ENCODE data around the gene GLI3. TPM values are rescaled to one million over a fixed set of nuclear protein-coding genes. Genes with fewer than 3 reads are reported as not detected.

The GLI3 gene
- total and polyA plus RNA-seq, 2 of the 8 experiments (the other 6 are each of a cell fraction or from before 2014, with no cell fraction given) = 8.0 to 31.1 TPM

DNA sequence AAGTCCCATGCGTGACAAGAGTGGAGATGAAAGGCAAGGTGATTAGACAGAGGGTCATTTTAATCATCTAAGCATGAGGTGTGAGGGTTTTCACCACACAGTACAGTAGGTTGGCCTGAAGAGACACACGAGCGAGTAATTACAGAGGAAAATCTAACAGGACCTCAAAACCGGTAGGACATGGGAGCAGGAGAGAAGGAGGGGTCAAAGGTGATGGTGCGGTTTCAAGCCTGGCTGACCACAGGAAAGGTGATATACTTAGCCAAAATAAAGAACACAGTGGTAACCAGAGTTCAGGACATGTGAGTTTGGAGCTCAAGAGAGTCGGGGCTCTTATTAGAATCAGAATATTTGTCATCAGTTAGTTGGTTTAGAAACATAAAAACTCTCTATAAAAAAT, 20.0 kb downstream of the GLI3 start:
- ChIA-PET CTCF (ENCODE audit: partially characterized antibody) (interaction anchor here (1.0 to 1.9 kb wide), 4 partner anchors 30 to 274 kb away, joined by 3 to 6 read pairs (median 4); no protein-coding TSS in a partner anchor), POLR2A (ENCODE audit: partially characterized antibody) (no interaction called here)
- no peak overlapping the region for H3K14ac ChIP-seq (ENCODE audit: insufficient read length)
- TF ChIP-seq SIRT6 (IDR thresholded peaks at IDR 0.05; ENCODE audit: low read length) (no peak), TEAD4 (IDR thresholded peaks at IDR 0.05; ENCODE audit: low read depth, low read length) (no peak), GTF2F1 (IDR thresholded peaks at IDR 0.05; ENCODE audit: borderline replicate concordance, low read depth, low read length) (no peak), MAFK (IDR thresholded peaks at IDR 0.05; ENCODE audit: low read depth, low read length) (no peak), EGR1 (IDR thresholded peaks at IDR 0.05; ENCODE audit: borderline replicate concordance, low read depth, low read length) (no peak), SIN3A (conservative IDR thresholded peaks at IDR 0.05 in 1 of 2, IDR thresholded peaks at IDR 0.05 in 1 of 2; ENCODE audit: low read depth in 1 of 2, low read length in 2 of 2) (no peak)
- TF ChIP-seq, protein P1, sequence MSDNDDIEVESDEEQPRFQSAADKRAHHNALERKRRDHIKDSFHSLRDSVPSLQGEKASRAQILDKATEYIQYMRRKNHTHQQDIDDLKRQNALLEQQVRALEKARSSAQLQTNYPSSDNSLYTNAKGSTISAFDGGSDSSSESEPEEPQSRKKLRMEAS (IDR thresholded peaks at IDR 0.05) = no peak
- peaks cover 0 to 2% of the 10 kb centered on the region in 2 experiments for H4K20me1 ChIP-seq (replicated peaks in 1 of 2; ENCODE audit: control insufficient read depth in 1 of 2, insufficient read depth in 2 of 2, low read length in 2 of 2)
- FAIRE-seq (no peak), DNase-seq (ENCODE audit: low read depth in 1 of 2, low spot score in 2 of 2) (no peak)
- no peak overlapping the region for H3K9ac ChIP-seq (replicated peaks in 1 of 4; ENCODE audit: extremely low read depth in 1 of 4, low read depth in 3 of 4, low read length in 3 of 4)
- no peak overlapping the region for H3K18ac ChIP-seq (ENCODE audit: extremely low read depth, low read length)
- H2BK120ac ChIP-seq (replicated peaks; ENCODE audit: low read depth, low read length) = no peak overlapping the region
- H3K4ac ChIP-seq (replicated peaks; ENCODE audit: insufficient read length, low read depth, low read length) = no peak overlapping the region
- no peak overlapping the region for H3K27ac ChIP-seq (ENCODE audit: low read depth, low read length)
- H4K8ac ChIP-seq (ENCODE audit: extremely low read depth, insufficient read depth, low read length) = no peak overlapping the region
- peak overlapping the region; percentile 61; the same call in 1 of the 2 replicates for H2BK5ac ChIP-seq (ENCODE audit: low read depth, low read length)
- H3K4me1 ChIP-seq (replicated peaks in 1 of 4; ENCODE audit: control insufficient read depth in 3 of 4, insufficient read depth in 4 of 4, low read length in 3 of 4) = peaks cover 11 to 36% (median 22%) of the 10 kb centered on the region in 4 experiments
- no peaks in the 10 kb centered on the region for H3K27me3 ChIP-seq (replicated peaks in 1 of 4; ENCODE audit: control insufficient read depth in 3 of 4, extremely low read depth in 1 of 4, insufficient read depth in 3 of 4, low read length in 3 of 4)
- H2BK20ac ChIP-seq (ENCODE audit: low read length) = no peak overlapping the region
- no peak overlapping the region for H2AFZ ChIP-seq (ENCODE audit: low read length)
- no peak overlapping the region for H3K56ac ChIP-seq (replicated peaks; ENCODE audit: insufficient read length, low read depth, low read length)
- peak overlapping the region; percentile 92 for H2AK5ac ChIP-seq (ENCODE audit: low read depth, low read length)
- no peaks in the 10 kb centered on the region for H3K9me3 ChIP-seq (ENCODE audit: insufficient read depth in 2 of 2, low read depth in 1 of 2, low read length in 1 of 2)
- no peak overlapping the region for H3K4me2 ChIP-seq (ENCODE audit: insufficient read depth in 1 of 2, low read depth in 2 of 2, low read length in 2 of 2)
- no peak overlapping the region for H3K23ac ChIP-seq (ENCODE audit: insufficient read length)
- H4K5ac ChIP-seq (ENCODE audit: insufficient read length, low read depth, low read length) = no peak overlapping the region
- H2BK15ac ChIP-seq (ENCODE audit: low read length) = no peak overlapping the region
- no peak overlapping the region for H3K4me3 ChIP-seq (ENCODE audit: extremely low read depth in 1 of 4, insufficient read depth in 2 of 4, low read depth in 3 of 4, low read length in 4 of 4)
- H2BK12ac ChIP-seq (ENCODE audit: low read depth, low read length) = 0 out of 2 replicates have a peak overlapping the region, but pooled peaks have one; percentile 77
- H4K91ac ChIP-seq (replicated peaks; ENCODE audit: insufficient read length, low read length) = no peak overlapping the region
- 0 out of 8 replicates have a peak, but pooled peaks cover 0 to 3% (median 0%) of the 10 kb centered on the region in 4 experiments for H3K36me3 ChIP-seq (ENCODE audit: control insufficient read depth in 2 of 4, insufficient read depth in 4 of 4, low read length in 3 of 4)
- peaks cover 0 to 53% of the 10 kb centered on the region in 2 experiments; a peak in 2 of 4 replicates for H3K79me2 ChIP-seq (ENCODE audit: control insufficient read depth in 1 of 2, insufficient read depth in 2 of 2, low read length in 2 of 2)
- WGBS, 2 experiments (ENCODE audit: extremely low coverage in 1 of 2, insufficient coverage in 1 of 2, insufficient read length in 1 of 2, insufficient replicate concordance in 2 of 2, low coverage in 1 of 2, low lambda C conversion rate in 2 of 2, missing lambda C conversion rate in 1 of 2) = 90% methylated on average over 6 of the region's 6 CpGs; no CpG with 5 or more reads in 1 of the 2 experiments
- peaks cover 4% of the 10 kb centered on the region for H3K79me1 ChIP-seq (ENCODE audit: low read depth, low read length)
- H3K23me2 ChIP-seq (ENCODE audit: low read depth, low read length) = peaks cover 4% of the 10 kb centered on the region
